Peyer's patch (tissue), 4 donors: Measurements from ENCODE around the gene FBN1. TPM values are rescaled to one million over a fixed set of nuclear protein-coding genes. Genes with fewer than 3 reads are reported as not detected.

Source experiments
- DNase-seq, 3 donors: peaks; one replicate each; pipeline ENCODE4 v3.0.0-alpha.2; 2017 to 2019
- H3K27ac ChIP-seq, 4 donors: fragments of 200-600 bp; sonication (generic); one replicate each; pipeline ENCODE4 v1.5.1; 2016 to 2019
- H3K27me3 ChIP-seq, 2 donors: fragments of 200-600 bp; sonication (generic); one replicate each; pipeline ENCODE4 v1.5.1; 2019
- H3K36me3 ChIP-seq, 3 donors: fragments of 200-600 bp; sonication (generic); one replicate each; pipeline ENCODE4 v1.5.1; 2016 to 2019
- H3K4me1 ChIP-seq, 4 donors: fragments of 200-600 bp; sonication (generic); one replicate each; pipeline ENCODE4 v1.5.1; 2016 to 2019
- H3K4me3 ChIP-seq, 4 donors: fragments of 200-600 bp; sonication (generic); 1 replicate in 3 of 4; 2 replicates in 1 of 4; pipeline ENCODE4 v1.5.1; 2016 to 2019; ENCODE audit warnings: mild to moderate bottlenecking in 1 of 4
- H3K9me3 ChIP-seq, 4 donors: fragments of 200-600 bp; sonication (generic); one replicate each; pipeline ENCODE4 v1.5.1; 2016 to 2019; ENCODE audit warnings: mild to moderate bottlenecking in 1 of 4
- CTCF ChIP-seq, 6 experiments: fragments of 450-650 bp in 4 of 6; fragments of 200-600 bp in 2 of 6; sonication (generic) in 1 of 6; IDR thresholded peaks; one replicate each; pipeline ENCODE4 v1.5.1; 2017 to 2019; ENCODE audit warnings: antibody characterized with exemption in 6 of 6, mild to moderate bottlenecking in 3 of 6, moderate library complexity in 1 of 6
- POLR2A ChIP-seq, 2 donors: fragments of 450-650 bp; IDR thresholded peaks; one replicate each; pipeline ENCODE4 v1.5.1; 2017; ENCODE audit warnings: antibody characterized with exemption in 2 of 2, mild to moderate bottlenecking in 2 of 2, moderate library complexity in 2 of 2
- total RNA-seq, 4 donors: library from RNA; depleted of rRNA; stranded (reverse); fragments of >200 nt; gene quantifications; one replicate each; pipeline ENCODE4 v1.1.0, GENCODE V29; 2016

FBN1 gene
- total RNA-seq, 4 donors from 2014 or later = 21.4 to 257 (median 60.9) TPM

GRCh38 chr15:48674876-48675275 lies 29.4 kb upstream of the FBN1 start:
- H3K36me3 ChIP-seq = no peaks in the 10 kb centered on the region
- H3K27ac ChIP-seq = no peak overlapping the region
- TF ChIP-seq CTCF (IDR thresholded peaks at IDR 0.05) (no peak), POLR2A (IDR thresholded peaks at IDR 0.05) (no peak)
- H3K4me1 ChIP-seq = no peaks in the 10 kb centered on the region
- no peaks in the 10 kb centered on the region for H3K9me3 ChIP-seq
- no peak for DNase-seq
- no peak overlapping the region for H3K4me3 ChIP-seq
- H3K27me3 ChIP-seq = no peaks in the 10 kb centered on the region

- DNase-seq = no peak
- H3K27ac ChIP-seq = no peak overlapping the region
- H3K9me3 ChIP-seq = no peaks in the 10 kb centered on the region
- no peaks in the 10 kb centered on the region for H3K27me3 ChIP-seq
- no peaks in the 10 kb centered on the region for H3K4me1 ChIP-seq
- no peak overlapping the region for H3K4me3 ChIP-seq
- TF ChIP-seq CTCF (IDR thresholded peaks at IDR 0.05) (no peak), POLR2A (IDR thresholded peaks at IDR 0.05) (no peak)
- H3K36me3 ChIP-seq = no peaks in the 10 kb centered on the region
These were observed 26.7 kb upstream of the FBN1 start for GRCh38 chr15:48672206-48672605.

GRCh38 chr15:48671103-48672022 lies 25.9 kb upstream of the FBN1 start:
- H3K27ac ChIP-seq = peak overlapping the region in 1 of 4 donors; percentile 6
- no peak for TF ChIP-seq CTCF (IDR thresholded peaks at IDR 0.05)
- no peak for TF ChIP-seq POLR2A (IDR thresholded peaks at IDR 0.05)
- H3K36me3 ChIP-seq = no peaks in the 10 kb centered on the region
- no peaks in the 10 kb centered on the region for H3K27me3 ChIP-seq
- H3K4me3 ChIP-seq = no peak overlapping the region
- H3K4me1 ChIP-seq = no peaks in the 10 kb centered on the region
- no peaks in the 10 kb centered on the region for H3K9me3 ChIP-seq
- no peak for DNase-seq

DNA sequence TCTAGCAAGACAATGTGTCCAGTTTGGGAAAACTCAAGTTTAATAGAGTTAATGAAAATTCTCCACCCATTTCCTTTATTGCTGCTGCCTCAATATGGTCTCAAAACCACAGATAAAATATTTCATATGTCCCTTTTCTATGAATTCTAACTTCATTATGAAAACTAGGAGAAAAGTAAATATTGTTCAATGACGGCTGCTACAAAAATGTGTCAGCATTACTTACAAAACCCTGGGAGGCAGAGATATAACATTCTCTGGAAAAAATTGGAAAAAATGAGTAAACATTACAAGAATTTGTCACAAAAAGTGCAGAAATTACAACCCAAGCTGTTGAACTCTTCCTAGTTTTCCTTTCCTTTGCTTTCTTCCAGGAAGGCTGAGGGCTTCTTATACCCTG lies 22.2 kb upstream of the FBN1 start:
- H3K4me3 ChIP-seq = no peak overlapping the region
- H3K36me3 ChIP-seq = no peaks in the 10 kb centered on the region
- no peaks in the 10 kb centered on the region for H3K9me3 ChIP-seq
- no peaks in the 10 kb centered on the region for H3K4me1 ChIP-seq
- no peaks in the 10 kb centered on the region for H3K27me3 ChIP-seq
- no peak for DNase-seq
- no peak overlapping the region for H3K27ac ChIP-seq
- TF ChIP-seq CTCF (IDR thresholded peaks at IDR 0.05) = no peak
- no peak for TF ChIP-seq POLR2A (IDR thresholded peaks at IDR 0.05)

DNA sequence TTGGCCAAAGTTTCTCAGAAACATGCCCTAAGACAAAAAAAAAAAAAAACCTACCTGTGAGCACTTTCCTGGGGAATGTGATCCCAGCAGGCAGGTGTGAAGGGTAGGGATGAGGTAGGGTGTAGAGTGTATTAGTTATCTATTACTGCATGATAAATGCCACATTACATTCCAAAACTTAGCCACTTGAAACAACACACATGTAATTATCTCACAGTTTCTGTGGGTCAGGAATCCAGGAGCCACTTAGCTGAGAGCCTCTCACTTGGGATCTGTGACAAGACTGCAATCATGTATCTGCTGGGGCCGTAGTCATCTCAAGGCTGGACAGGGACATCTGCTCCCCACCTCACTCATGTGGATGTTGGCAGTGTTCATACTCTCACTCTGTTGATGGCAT lies 18.9 kb upstream of the FBN1 start:
- Histone ChIP-seq H3K4me3 (no peak overlapping the region), H3K36me3 (no peaks in the 10 kb centered on the region), H3K4me1 (no peaks in the 10 kb centered on the region), H3K27ac (no peak overlapping the region), H3K9me3 (no peaks in the 10 kb centered on the region), H3K27me3 (no peaks in the 10 kb centered on the region)
- DNase-seq = no peak
- no peak for TF ChIP-seq CTCF (IDR thresholded peaks at IDR 0.05)
- no peak for TF ChIP-seq POLR2A (IDR thresholded peaks at IDR 0.05)
